Measurements from ENCODE around the gene CSRNP3. TPM values are rescaled to one million over a fixed set of nuclear protein-coding genes. Genes with fewer than 3 reads are reported as not detected.
"Not testable (repeated sequence)": the region's sequence is repeated elsewhere in the genome, so short reads cannot be mapped to it uniquely, and the experiment has no call there.

CSRNP3 gene
- total and polyA plus RNA-seq, 3 experiments from 2014 or later, result not detected

- Histone ChIP-seq H3K27ac (ENCODE audit: low read depth, low read length) (no peak overlapping the region), H3K4me3 (ENCODE audit: low read length) (no peak overlapping the region), H3K27me3 (ENCODE audit: insufficient read depth, low read length, poor library complexity, severe bottlenecking) (no peaks in the 10 kb centered on the region), H3K36me3 (ENCODE audit: insufficient read depth, low read length) (no peaks in the 10 kb centered on the region), H3K4me1 (ENCODE audit: insufficient read depth, low read length) (no peaks in the 10 kb centered on the region), H3K9me3 (ENCODE audit: low read length) (no peaks in the 10 kb centered on the region)
- Mint-ChIP-seq H3K27me3 (peaks cover 3 to 14% of the 10 kb centered on the region in 2 donors), H3K36me3 (no peaks in the 10 kb centered on the region), H3K9me3 (no peaks in the 10 kb centered on the region), H3K27ac (no peak overlapping the region), H3K4me3 (no peak overlapping the region), H3K4me1 (no peaks in the 10 kb centered on the region)
- ChIA-PET CTCF (no interaction called here), POLR2A (no interaction called here)
- no peak for DNase-seq
Measured at GRCh38 chr2:165651233-165651632, 181.7 kb downstream of the CSRNP3 start.

- no peaks in the 10 kb centered on the region for H3K4me1 Mint-ChIP-seq
- CTCF ChIA-PET, result no interaction called here
- DNase-seq, result no peak
Measured at GRCh38 chr2:165655661-165656060, 186.2 kb downstream of the CSRNP3 start.

GRCh38 chr2:165660361-165660760, 190.9 kb downstream of the CSRNP3 start:
- no peak for DNase-seq
- no peak overlapping the region for H3K4me3 ChIP-seq (ENCODE audit: low read length)
- peaks cover 16 to 34% of the 10 kb centered on the region in 2 donors for H3K27me3 Mint-ChIP-seq
- ChIA-PET POLR2A (no interaction called here), CTCF (no interaction called here)
- H3K9me3 Mint-ChIP-seq, result peaks cover 0 to 3% (median 0%) of the 10 kb centered on the region in 5 donors
- no peaks in the 10 kb centered on the region for H3K9me3 ChIP-seq (ENCODE audit: low read length)
- no peaks in the 10 kb centered on the region for H3K27me3 ChIP-seq (ENCODE audit: insufficient read depth, low read length, poor library complexity, severe bottlenecking)
- H3K27ac ChIP-seq (ENCODE audit: low read depth, low read length), result no peak overlapping the region
- H3K36me3 ChIP-seq (ENCODE audit: insufficient read depth, low read length), result no peaks in the 10 kb centered on the region
- H3K4me1 Mint-ChIP-seq, result no peaks in the 10 kb centered on the region
- H3K4me3 Mint-ChIP-seq, result no peak overlapping the region
- H3K4me1 ChIP-seq (ENCODE audit: insufficient read depth, low read length), result no peaks in the 10 kb centered on the region
- H3K27ac Mint-ChIP-seq, result no peak overlapping the region
- no peaks in the 10 kb centered on the region for H3K36me3 Mint-ChIP-seq

More at GRCh38 chr2:165655661-165656060, 186.2 kb downstream of the CSRNP3 start:
- POLR2A ChIA-PET, result no interaction called here
- Mint-ChIP-seq H3K9me3 (peaks cover 0 to 3% (median 0%) of the 10 kb centered on the region in 5 donors), H3K36me3 (no peaks in the 10 kb centered on the region), H3K4me3 (no peak overlapping the region), H3K27me3 (peaks cover 9 to 27% of the 10 kb centered on the region in 2 donors), H3K27ac (no peak overlapping the region)
- Histone ChIP-seq H3K4me1 (ENCODE audit: insufficient read depth, low read length) (no peaks in the 10 kb centered on the region), H3K27me3 (ENCODE audit: insufficient read depth, low read length, poor library complexity, severe bottlenecking) (no peaks in the 10 kb centered on the region), H3K27ac (ENCODE audit: low read depth, low read length) (no peak overlapping the region), H3K4me3 (ENCODE audit: low read length) (no peak overlapping the region), H3K36me3 (ENCODE audit: insufficient read depth, low read length) (no peaks in the 10 kb centered on the region), H3K9me3 (ENCODE audit: low read length) (no peaks in the 10 kb centered on the region)

- Histone ChIP-seq H3K4me1 (ENCODE audit: insufficient read depth, low read length) (no peaks in the 10 kb centered on the region), H3K9me3 (ENCODE audit: low read length) (no peaks in the 10 kb centered on the region)
Measured at GRCh38 chr2:165662720-165663119, 193.2 kb downstream of the CSRNP3 start.

GRCh38 chr2:165665614-165666013, 196.1 kb downstream of the CSRNP3 start:
- H3K36me3 Mint-ChIP-seq, result no peaks in the 10 kb centered on the region
- H3K9me3 Mint-ChIP-seq, result peaks cover 0 to 2% (median 0%) of the 10 kb centered on the region in 5 donors
- no peaks in the 10 kb centered on the region for H3K27me3 ChIP-seq (ENCODE audit: insufficient read depth, low read length, poor library complexity, severe bottlenecking)
- no peaks in the 10 kb centered on the region for H3K36me3 ChIP-seq (ENCODE audit: insufficient read depth, low read length)
- no peak overlapping the region for H3K4me3 Mint-ChIP-seq
- no peak overlapping the region for H3K4me3 ChIP-seq (ENCODE audit: low read length)
- H3K27me3 Mint-ChIP-seq, result peaks cover 10 to 18% of the 10 kb centered on the region in 2 donors
- H3K27ac Mint-ChIP-seq, result peak overlapping the region in 1 of 8 donors; percentile 36
- no peaks in the 10 kb centered on the region for H3K9me3 ChIP-seq (ENCODE audit: low read length)
- H3K4me1 Mint-ChIP-seq, result no peaks in the 10 kb centered on the region
- ChIA-PET CTCF (no interaction called here), POLR2A (no interaction called here)
- no peak for DNase-seq
- no peak overlapping the region for H3K27ac ChIP-seq (ENCODE audit: low read depth, low read length)
- H3K4me1 ChIP-seq (ENCODE audit: insufficient read depth, low read length), result no peaks in the 10 kb centered on the region

More at GRCh38 chr2:165662720-165663119, 193.2 kb downstream of the CSRNP3 start:
- Mint-ChIP-seq H3K27me3 (peaks cover 16 to 29% of the 10 kb centered on the region in 2 donors), H3K9me3 (peaks cover 0 to 3% (median 0%) of the 10 kb centered on the region in 5 donors), H3K4me1 (no peaks in the 10 kb centered on the region), H3K4me3 (no peak overlapping the region), H3K27ac (no peak overlapping the region), H3K36me3 (no peaks in the 10 kb centered on the region)
- Histone ChIP-seq H3K27ac (ENCODE audit: low read depth, low read length) (no peak overlapping the region), H3K36me3 (ENCODE audit: insufficient read depth, low read length) (no peaks in the 10 kb centered on the region), H3K4me3 (ENCODE audit: low read length) (no peak overlapping the region), H3K27me3 (ENCODE audit: insufficient read depth, low read length, poor library complexity, severe bottlenecking) (no peaks in the 10 kb centered on the region)
- ChIA-PET CTCF (no interaction called here), POLR2A (no interaction called here)
- DNase-seq, result no peak

GRCh38 chr2:165666073-165666472, 196.6 kb downstream of the CSRNP3 start:
- CTCF ChIA-PET; H3K4me3 Mint-ChIP-seq; POLR2A ChIA-PET; H3K27me3 ChIP-seq (ENCODE audit: insufficient read depth, low read length, poor library complexity, severe bottlenecking); H3K4me1 ChIP-seq (ENCODE audit: insufficient read depth, low read length); H3K36me3 Mint-ChIP-seq; H3K9me3 Mint-ChIP-seq; H3K9me3 ChIP-seq (ENCODE audit: low read length); H3K4me1 Mint-ChIP-seq; H3K27ac ChIP-seq (ENCODE audit: low read depth, low read length); DNase-seq; H3K4me3 ChIP-seq (ENCODE audit: low read length); H3K36me3 ChIP-seq (ENCODE audit: insufficient read depth, low read length): not testable (repeated sequence)
- Mint-ChIP-seq H3K27me3 (peaks cover 10 to 16% of the 10 kb centered on the region in 2 donors), H3K27ac (peak overlapping the region in 1 of 8 donors; percentile 36)

- Mint-ChIP-seq H3K36me3 (no peaks in the 10 kb centered on the region), H3K4me3 (no peak overlapping the region), H3K27me3 (peaks cover 8 to 13% of the 10 kb centered on the region in 2 donors), H3K4me1 (no peaks in the 10 kb centered on the region), H3K27ac (no peak overlapping the region), H3K9me3 (peaks cover 0 to 2% (median 0%) of the 10 kb centered on the region in 5 donors)
- Histone ChIP-seq H3K36me3 (ENCODE audit: insufficient read depth, low read length) (no peaks in the 10 kb centered on the region), H3K4me1 (ENCODE audit: insufficient read depth, low read length) (no peaks in the 10 kb centered on the region), H3K4me3 (ENCODE audit: low read length) (no peak overlapping the region), H3K27me3 (ENCODE audit: insufficient read depth, low read length, poor library complexity, severe bottlenecking) (no peaks in the 10 kb centered on the region), H3K9me3 (ENCODE audit: low read length) (no peaks in the 10 kb centered on the region), H3K27ac (ENCODE audit: low read depth, low read length) (no peak overlapping the region)
- POLR2A ChIA-PET, result no interaction called here
- DNase-seq, result no peak
- CTCF ChIA-PET, result no interaction called here
Measured at GRCh38 chr2:165666605-165667004, 197.1 kb downstream of the CSRNP3 start.

GRCh38 chr2:165667375-165667774, 197.9 kb downstream of the CSRNP3 start:
- no peaks in the 10 kb centered on the region for H3K27me3 ChIP-seq (ENCODE audit: insufficient read depth, low read length, poor library complexity, severe bottlenecking)
- POLR2A ChIA-PET, result no interaction called here
- peaks cover 0 to 2% (median 0%) of the 10 kb centered on the region in 5 donors for H3K9me3 Mint-ChIP-seq
- no peaks in the 10 kb centered on the region for H3K36me3 ChIP-seq (ENCODE audit: insufficient read depth, low read length)
- H3K4me3 Mint-ChIP-seq, result no peak overlapping the region
- H3K4me1 Mint-ChIP-seq, result no peaks in the 10 kb centered on the region
- CTCF ChIA-PET, result no interaction called here
- H3K4me1 ChIP-seq (ENCODE audit: insufficient read depth, low read length), result no peaks in the 10 kb centered on the region
- H3K27ac Mint-ChIP-seq, result no peak overlapping the region
- DNase-seq, result no peak
- H3K27me3 Mint-ChIP-seq, result peaks cover 5 to 12% of the 10 kb centered on the region in 2 donors
- no peaks in the 10 kb centered on the region for H3K9me3 ChIP-seq (ENCODE audit: low read length)
- H3K36me3 Mint-ChIP-seq, result no peaks in the 10 kb centered on the region
- H3K27ac ChIP-seq (ENCODE audit: low read depth, low read length), result no peak overlapping the region
- H3K4me3 ChIP-seq (ENCODE audit: low read length), result no peak overlapping the region

GRCh38 chr2:165674780-165675179, 205.3 kb downstream of the CSRNP3 start:
- Mint-ChIP-seq H3K27ac (no peak overlapping the region), H3K4me3 (no peak overlapping the region)
- H3K4me3 ChIP-seq (ENCODE audit: low read length), result no peak overlapping the region

More at GRCh38 chr2:165674780-165675179, 205.3 kb downstream of the CSRNP3 start:
- ChIA-PET CTCF (no interaction called here), POLR2A (no interaction called here)
- no peaks in the 10 kb centered on the region for H3K36me3 ChIP-seq (ENCODE audit: insufficient read depth, low read length)
- Mint-ChIP-seq H3K36me3 (no peaks in the 10 kb centered on the region), H3K4me1 (no peaks in the 10 kb centered on the region), H3K27me3 (peaks cover 0 to 7% of the 10 kb centered on the region in 2 donors), H3K9me3 (no peaks in the 10 kb centered on the region)
- no peaks in the 10 kb centered on the region for H3K27me3 ChIP-seq (ENCODE audit: insufficient read depth, low read length, poor library complexity, severe bottlenecking)
- no peaks in the 10 kb centered on the region for H3K4me1 ChIP-seq (ENCODE audit: insufficient read depth, low read length)
- no peak for DNase-seq
- H3K27ac ChIP-seq (ENCODE audit: low read depth, low read length), result no peak overlapping the region
- H3K9me3 ChIP-seq (ENCODE audit: low read length), result no peaks in the 10 kb centered on the region
